Measurements from ENCODE around the gene NPTXR.

- no peak for TF ChIP-seq CTCF (IDR thresholded peaks at IDR 0.05)
- TF ChIP-seq POLR2A (IDR thresholded peaks at IDR 0.05), result no peak
Measured at GRCh38 chr22:38864361-38865191, 20.7 kb upstream of the NPTXR start.
